Adipose tissue (tissue), 3 donors: Measurements from ENCODE around the gene ZFYVE9. TPM values are rescaled to one million over a fixed set of nuclear protein-coding genes. Genes with fewer than 3 reads are reported as not detected.

ENCODE experiments used
- H3K27ac ChIP-seq: one replicate; pipeline ENCODE4 v1.5.1; 2013; ENCODE audit warnings: low read depth, low read length
- WGBS, 3 donors: extraction: QIAGEN DNeasy Blood & Tissue Kit; methylation state at CpG; one replicate each; pipeline ENCODE4 v1.1.7; 2013; 5-methylcytosine and 5-hydroxymethylcytosine counted together
- polyA plus RNA-seq, 3 donors: library from polyadenylated mRNA; stranded (reverse); fragments of 200-250 nt; gene quantifications; one replicate each; pipeline ENCODE4 v1.2.3, GENCODE V29; 2013
- donor health status: healthy with polysubstance abuse.
- donor health status: Bipolar disorder and iron deficiency.
- donor health status: healthy.

The ZFYVE9 gene
- polyA plus RNA-seq, 3 donors = 7.4 to 13.4 (median 10.1) TPM

DNA sequence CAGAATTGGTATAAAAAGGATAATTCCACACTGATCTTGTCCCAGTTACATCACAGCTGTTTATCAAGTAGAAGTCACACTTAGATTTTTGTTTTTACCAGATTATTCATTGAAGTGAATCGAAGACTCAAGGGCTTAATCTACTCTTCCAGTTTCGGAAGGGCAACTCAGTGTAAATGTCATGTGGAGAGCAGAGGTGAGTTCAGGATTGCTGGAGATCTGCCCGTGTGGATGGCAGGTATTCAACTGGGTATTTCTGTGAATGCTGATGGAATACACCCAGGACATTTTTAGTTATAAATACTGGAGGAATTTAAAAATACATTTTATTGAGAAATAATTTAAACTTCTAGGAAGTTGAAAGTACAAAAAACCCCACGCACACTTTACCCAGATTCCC is 204.8 kb downstream of the ZFYVE9 start:
- 87 to 90% (median 89%) methylated on average over 4 of the region's 4 CpGs for WGBS, 3 donors
- H3K27ac ChIP-seq = no peak overlapping the region

GRCh38 chr1:52348704-52349300 is 206.9 kb downstream of the ZFYVE9 start:
- 39 to 59% (median 41%) methylated on average over 8 of the region's 8 CpGs for WGBS, 3 donors
- no peak overlapping the region for H3K27ac ChIP-seq

DNA sequence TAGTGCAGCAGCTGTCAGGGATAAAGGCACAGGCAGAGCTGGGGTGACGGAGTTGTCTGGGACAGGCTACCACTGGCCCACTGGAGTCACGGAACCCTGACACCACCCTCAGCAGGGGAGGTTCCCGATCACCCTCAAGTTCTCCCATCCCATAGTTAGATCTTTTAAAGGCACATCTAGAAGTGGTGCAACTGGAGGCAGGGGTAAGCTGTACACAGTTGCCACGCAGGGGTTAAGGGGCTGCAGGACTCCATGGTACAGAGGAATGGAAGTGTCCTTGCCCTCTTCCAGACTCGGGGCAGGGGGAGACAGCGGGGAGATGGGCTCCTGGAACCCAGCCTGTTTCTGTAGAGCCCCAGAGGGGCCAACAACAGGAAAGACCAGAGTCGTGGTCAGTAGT is 210.8 kb downstream of the ZFYVE9 start:
- H3K27ac ChIP-seq = no peak overlapping the region
- 71 to 85% (median 79%) methylated on average over 7 of the region's 7 CpGs for WGBS, 3 donors

- no peak overlapping the region for H3K27ac ChIP-seq
- 93 to 95% (median 94%) methylated on average over 8 of the region's 8 CpGs for WGBS, 3 donors
Observed at GRCh38 chr1:52355436-52355835, 213.5 kb downstream of the ZFYVE9 start.

- WGBS, 3 donors = 89 to 93% (median 90%) methylated on average over 11 of the region's 11 CpGs
Observed at GRCh38 chr1:52355847-52356505, 214.1 kb downstream of the ZFYVE9 start.

GRCh38 chr1:52356818-52357355 is 215.0 kb downstream of the ZFYVE9 start:
- WGBS, 3 donors = 88 to 96% (median 94%) methylated on average over 8 of the region's 8 CpGs

More at GRCh38 chr1:52355847-52356505, 214.1 kb downstream of the ZFYVE9 start:
- H3K27ac ChIP-seq = no peak overlapping the region

GRCh38 chr1:52357397-52357796 is 215.5 kb downstream of the ZFYVE9 start:
- H3K27ac ChIP-seq = no peak overlapping the region
- WGBS, 3 donors = 89 to 97% (median 96%) methylated on average over 9 of the region's 9 CpGs

More at GRCh38 chr1:52356818-52357355, 215.0 kb downstream of the ZFYVE9 start:
- no peak overlapping the region for H3K27ac ChIP-seq

DNA sequence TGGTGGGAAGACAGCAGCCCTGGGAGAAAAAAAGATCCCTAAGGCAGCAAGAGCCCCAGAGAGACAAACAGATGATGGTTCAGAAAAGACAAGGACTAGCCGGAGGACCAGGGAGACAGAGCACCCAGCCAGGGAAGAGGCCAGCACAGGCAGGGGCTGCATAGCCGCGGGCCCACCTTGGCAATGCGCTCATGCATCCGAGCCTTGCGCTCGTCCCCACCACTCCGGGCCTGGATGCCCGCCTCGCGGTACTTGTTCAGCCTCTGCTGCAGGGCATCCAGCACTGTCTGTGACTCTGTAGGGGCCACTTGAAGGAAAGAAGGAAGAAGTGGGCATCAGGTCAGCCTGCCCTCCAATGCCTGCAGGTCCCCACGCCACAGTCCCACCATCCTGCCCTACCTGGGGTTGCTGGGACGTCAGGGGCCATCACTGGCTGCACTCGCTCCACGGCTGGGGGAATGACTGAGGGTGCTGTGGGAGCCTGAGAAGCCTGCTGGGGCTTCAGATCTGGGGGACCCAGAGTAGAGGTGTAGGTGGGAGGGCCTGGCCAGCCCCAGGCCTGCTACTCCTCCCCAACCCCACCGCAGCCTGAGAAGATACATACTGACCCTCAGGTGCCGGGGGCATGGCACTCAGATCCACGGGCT is 217.1 kb downstream of the ZFYVE9 start:
- WGBS, 3 donors = 94 to 97% (median 96%) methylated on average over 18 of the region's 18 CpGs
- no peak overlapping the region for H3K27ac ChIP-seq

- no peak overlapping the region for H3K27ac ChIP-seq
- WGBS, 3 donors = 93 to 96% (median 95%) methylated on average over 24 of the region's 24 CpGs
Observed at GRCh38 chr1:52359676-52360594, 218.0 kb downstream of the ZFYVE9 start.

DNA sequence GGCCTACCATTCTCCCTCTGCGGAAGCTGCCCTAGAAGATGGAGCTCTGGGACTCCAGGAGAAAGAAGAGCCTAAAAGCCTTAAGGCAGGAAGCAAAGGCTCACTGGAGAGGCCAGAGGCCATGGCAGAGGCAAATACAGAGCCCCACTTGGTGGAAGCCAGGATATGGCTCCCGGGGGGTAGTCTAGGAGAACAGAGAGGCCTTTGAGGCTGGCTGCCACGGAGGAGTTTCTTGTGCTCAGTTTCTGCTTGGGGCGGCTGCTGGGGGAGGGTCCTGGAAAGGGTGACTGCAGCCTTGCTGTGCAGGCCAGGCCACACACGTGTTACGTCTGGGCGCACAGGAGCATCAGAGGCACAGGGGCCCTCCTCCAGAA is 218.7 kb downstream of the ZFYVE9 start:
- H3K27ac ChIP-seq = no peak overlapping the region
- 89 to 94% (median 91%) methylated on average over 7 of the region's 7 CpGs for WGBS, 3 donors

- WGBS, 3 donors = 76 to 88% (median 85%) methylated on average over 5 of the region's 5 CpGs
- no peak overlapping the region for H3K27ac ChIP-seq
Observed at GRCh38 chr1:52364235-52364839, 222.4 kb downstream of the ZFYVE9 start.

DNA sequence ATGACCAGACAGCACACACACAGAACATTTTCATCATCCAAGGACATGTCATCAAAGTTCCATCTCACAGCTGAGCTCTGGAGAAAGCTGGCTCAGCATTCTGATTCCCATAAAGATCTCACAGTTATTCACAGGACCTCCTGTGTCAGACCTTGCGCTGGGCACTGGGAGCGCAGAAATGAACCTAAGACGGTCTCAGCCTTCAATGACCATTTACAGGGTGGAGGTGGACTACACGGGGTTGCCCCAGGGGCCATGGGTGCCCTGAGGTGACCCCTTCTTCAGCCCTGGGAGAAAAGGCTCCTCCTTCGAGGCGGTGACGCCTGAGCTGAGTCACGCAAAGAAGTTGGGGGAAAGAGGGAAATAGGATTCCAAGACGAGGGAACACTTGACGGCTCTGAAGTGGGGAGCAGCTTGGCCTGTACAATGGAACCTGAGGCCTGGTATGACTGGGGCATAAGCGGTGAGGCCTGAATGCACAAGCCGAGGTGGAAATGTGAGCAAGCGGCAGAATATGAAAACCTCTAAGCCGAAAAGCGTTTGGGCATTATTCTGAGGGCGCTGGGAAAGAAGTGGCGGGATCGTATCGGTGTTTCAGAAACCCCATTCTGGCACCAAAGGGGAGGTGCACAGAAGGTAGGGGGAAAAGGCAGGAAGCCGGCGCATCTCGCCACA is 223.3 kb downstream of the ZFYVE9 start:
- no peak overlapping the region for H3K27ac ChIP-seq
- 6 to 9% (median 8%) methylated on average over 22 of the region's 22 CpGs for WGBS, 3 donors

DNA sequence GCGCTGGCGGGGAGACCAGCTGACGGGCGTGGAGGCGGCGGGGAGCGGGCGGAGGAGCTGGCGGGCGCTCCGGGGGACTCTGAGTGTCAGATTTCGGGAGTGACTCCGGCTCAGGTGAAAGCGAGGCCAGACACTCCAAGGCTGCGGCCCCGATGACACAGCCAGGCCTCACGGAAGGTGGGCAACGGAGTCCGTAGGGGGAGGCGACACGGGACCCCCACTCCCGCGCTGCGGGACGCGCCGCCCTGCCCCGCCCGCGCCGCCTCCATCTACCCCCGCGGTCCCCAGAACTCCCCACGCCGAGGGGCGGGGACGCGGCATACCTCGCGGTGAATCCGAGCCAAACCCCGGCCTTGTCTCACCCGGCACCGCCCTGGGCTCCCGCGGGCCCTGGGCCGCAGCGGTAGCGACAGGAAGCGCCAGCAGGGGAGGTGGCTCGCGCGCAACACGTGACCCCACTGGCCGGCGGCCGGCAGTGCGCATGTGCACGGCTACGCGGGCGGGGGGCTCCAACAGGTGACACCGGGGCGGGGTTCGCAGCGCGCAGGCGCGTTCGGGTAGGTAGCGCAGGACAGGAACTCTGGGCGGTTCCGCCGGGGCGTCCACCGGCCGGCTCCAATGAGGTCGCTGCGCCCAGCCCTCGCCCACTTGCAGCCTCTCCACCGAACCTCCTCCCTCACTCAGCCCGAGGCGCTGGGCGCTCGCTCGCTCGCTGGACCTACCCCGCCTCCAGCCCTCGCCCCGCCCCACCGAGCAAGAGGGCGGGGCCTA is 224.0 kb downstream of the ZFYVE9 start, which contains the start of gene CC2D1B:
CC2D1B (minus strand) TSS at position 460 of the 771 bp plus-strand sequence. CDS start 1,585 bp downstream, outside the sequence.
- H3K27ac ChIP-seq = no peak within 1 kb of the TSS
- 0 to 1% (median 0%) methylated on average over 61 to 92 of the region's 92 CpGs for WGBS, 3 donors

GRCh38 chr1:52366517-52366827 is 224.6 kb downstream of the ZFYVE9 start:
- H3K27ac ChIP-seq = no peak overlapping the region
- WGBS, 3 donors = 10 to 20% (median 17%) methylated on average over 8 of the region's 8 CpGs

- H3K27ac ChIP-seq = no peak overlapping the region
- WGBS, 3 donors = 87 to 91% (median 91%) methylated on average over 5 of the region's 5 CpGs
Observed at GRCh38 chr1:52367272-52367671, 225.4 kb downstream of the ZFYVE9 start.

- 4 to 9% (median 8%) methylated on average over 49 to 51 of the region's 51 CpGs for WGBS, 3 donors
- no peak overlapping the region for H3K27ac ChIP-seq
Observed at GRCh38 chr1:52368383-52369172, 226.7 kb downstream of the ZFYVE9 start.
